HG03066 (cell line): ENCODE results near the gene INO80E.
A peak's percentile ranks its signal among the peaks of the same experiment; 100 is the strongest.
"Not testable (repeated sequence)": the region's sequence is repeated elsewhere in the genome, so short reads cannot be mapped to it uniquely, and the experiment has no call there.

Experiments used
- ATAC-seq: cut with Tn5 transposase; IDR thresholded peaks from one replicate; pipeline ENCODE4 v1.9.1; 2021; ENCODE audit warnings: low read depth; ENCODE audit not compliant: unreplicated experiment

Gene INO80E

GRCh38 chr16:30030011-30030685 lies 34.1 kb downstream of the INO80E start:
- no peak for ATAC-seq

- ATAC-seq: no peak
Measured at GRCh38 chr16:30030841-30031413, 34.9 kb downstream of the INO80E start, which contains the start of gene TLCD3B. TLCD3B (minus strand) TSS chr16:30031271; CDS start chr16:30030527, 744 bp downstream.

GRCh38 chr16:30031477-30031918 lies 35.5 kb downstream of the INO80E start:
- ATAC-seq: no peak

GRCh38 chr16:30032083-30032819 lies 36.2 kb downstream of the INO80E start:
- no peak for ATAC-seq

GRCh38 chr16:30033270-30033669 lies 37.2 kb downstream of the INO80E start:
- no peak for ATAC-seq

GRCh38 chr16:30040221-30040620 lies 44.2 kb downstream of the INO80E start:
- no peak for ATAC-seq

- ATAC-seq: not testable (repeated sequence)
Measured at GRCh38 chr16:30040690-30041089, 44.6 kb downstream of the INO80E start.

- ATAC-seq: no peak
Measured at GRCh38 chr16:30041841-30042240, 45.8 kb downstream of the INO80E start.

- no peak for ATAC-seq
Measured at GRCh38 chr16:30046178-30046577, 50.1 kb downstream of the INO80E start.

GRCh38 chr16:30046588-30046987 lies 50.5 kb downstream of the INO80E start:
- ATAC-seq: no peak

- ATAC-seq: no peak
Measured at GRCh38 chr16:30049871-30050270, 53.8 kb downstream of the INO80E start.

- no peak for ATAC-seq
Measured at GRCh38 chr16:30051518-30051917, 55.5 kb downstream of the INO80E start.

- peak; percentile 65 for ATAC-seq
Measured at GRCh38 chr16:30052671-30053372, 56.8 kb downstream of the INO80E start.

GRCh38 chr16:30053376-30054015 lies 57.5 kb downstream of the INO80E start:
- ATAC-seq: no peak

GRCh38 chr16:30054451-30054850 lies 58.4 kb downstream of the INO80E start:
- no peak for ATAC-seq

GRCh38 chr16:30054959-30055553 lies 59.0 kb downstream of the INO80E start:
- no peak for ATAC-seq
